Measurements from ENCODE around the gene CXCR5.

CXCR5 gene

GRCh38 chr11:118911113-118911879, 27.6 kb downstream of the CXCR5 start:
- Histone ChIP-seq H3K4me1 (ENCODE audit: control insufficient read depth, low read depth, low read length) (peaks cover 75% of the 10 kb centered on the region), H3K9me3 (ENCODE audit: control insufficient read depth, low read depth, low read length) (no peaks in the 10 kb centered on the region), H3K36me3 (ENCODE audit: control insufficient read depth, low read depth, low read length) (peaks cover 4% of the 10 kb centered on the region), H3K9ac (ENCODE audit: low read length) (peak overlapping the region; percentile 84), H3K4me3 (ENCODE audit: low read length) (peak overlapping the region; percentile 62), H3K27me3 (ENCODE audit: control insufficient read depth, insufficient read depth, low read length) (no peaks in the 10 kb centered on the region), H3K27ac (ENCODE audit: low read length) (peak overlapping the region; percentile 95)

GRCh38 chr11:118911880-118912741, 28.4 kb downstream of the CXCR5 start:
- H3K36me3 ChIP-seq (ENCODE audit: control insufficient read depth, low read depth, low read length), result no peaks in the 10 kb centered on the region
- H3K4me1 ChIP-seq (ENCODE audit: control insufficient read depth, low read depth, low read length), result peaks cover 83% of the 10 kb centered on the region
- no peaks in the 10 kb centered on the region for H3K27me3 ChIP-seq (ENCODE audit: control insufficient read depth, insufficient read depth, low read length)
- H3K9ac ChIP-seq (ENCODE audit: low read length), result peak overlapping the region; percentile 84
- H3K9me3 ChIP-seq (ENCODE audit: control insufficient read depth, low read depth, low read length), result no peaks in the 10 kb centered on the region
- peak overlapping the region; percentile 95 for H3K27ac ChIP-seq (ENCODE audit: low read length)
- peak overlapping the region; percentile 62 for H3K4me3 ChIP-seq (ENCODE audit: low read length)

GRCh38 chr11:118912742-118913410, 29.2 kb downstream of the CXCR5 start:
- H3K36me3 ChIP-seq (ENCODE audit: control insufficient read depth, low read depth, low read length), result no peaks in the 10 kb centered on the region
- peak overlapping the region; percentile 62 for H3K4me3 ChIP-seq (ENCODE audit: low read length)
- peak overlapping the region; percentile 95 for H3K27ac ChIP-seq (ENCODE audit: low read length)
- H3K9me3 ChIP-seq (ENCODE audit: control insufficient read depth, low read depth, low read length), result no peaks in the 10 kb centered on the region
- peaks cover 83% of the 10 kb centered on the region for H3K4me1 ChIP-seq (ENCODE audit: control insufficient read depth, low read depth, low read length)
- H3K9ac ChIP-seq (ENCODE audit: low read length), result peak overlapping the region; percentile 84
- H3K27me3 ChIP-seq (ENCODE audit: control insufficient read depth, insufficient read depth, low read length), result no peaks in the 10 kb centered on the region

- peak overlapping the region; percentile 62 for H3K4me3 ChIP-seq (ENCODE audit: low read length)
- H3K9me3 ChIP-seq (ENCODE audit: control insufficient read depth, low read depth, low read length), result no peaks in the 10 kb centered on the region
- H3K27ac ChIP-seq (ENCODE audit: low read length), result peak overlapping the region; percentile 27
- no peaks in the 10 kb centered on the region for H3K36me3 ChIP-seq (ENCODE audit: control insufficient read depth, low read depth, low read length)
- H3K27me3 ChIP-seq (ENCODE audit: control insufficient read depth, insufficient read depth, low read length), result no peaks in the 10 kb centered on the region
- peaks cover 83% of the 10 kb centered on the region for H3K4me1 ChIP-seq (ENCODE audit: control insufficient read depth, low read depth, low read length)
- no peak overlapping the region for H3K9ac ChIP-seq (ENCODE audit: low read length)
Observed at GRCh38 chr11:118913411-118914125, 29.9 kb downstream of the CXCR5 start.

GRCh38 chr11:118914178-118914918, 30.7 kb downstream of the CXCR5 start:
- H3K4me1 ChIP-seq (ENCODE audit: control insufficient read depth, low read depth, low read length), result peaks cover 81% of the 10 kb centered on the region
- H3K9me3 ChIP-seq (ENCODE audit: control insufficient read depth, low read depth, low read length), result no peaks in the 10 kb centered on the region
- no peak overlapping the region for H3K9ac ChIP-seq (ENCODE audit: low read length)
- H3K4me3 ChIP-seq (ENCODE audit: low read length), result no peak overlapping the region
- no peak overlapping the region for H3K27ac ChIP-seq (ENCODE audit: low read length)
- no peaks in the 10 kb centered on the region for H3K36me3 ChIP-seq (ENCODE audit: control insufficient read depth, low read depth, low read length)
- no peaks in the 10 kb centered on the region for H3K27me3 ChIP-seq (ENCODE audit: control insufficient read depth, insufficient read depth, low read length)

- no peaks in the 10 kb centered on the region for H3K36me3 ChIP-seq (ENCODE audit: control insufficient read depth, low read depth, low read length)
- no peak overlapping the region for H3K4me3 ChIP-seq (ENCODE audit: low read length)
- H3K4me1 ChIP-seq (ENCODE audit: control insufficient read depth, low read depth, low read length), result peaks cover 82% of the 10 kb centered on the region
- no peaks in the 10 kb centered on the region for H3K9me3 ChIP-seq (ENCODE audit: control insufficient read depth, low read depth, low read length)
- no peak overlapping the region for H3K27ac ChIP-seq (ENCODE audit: low read length)
- no peaks in the 10 kb centered on the region for H3K27me3 ChIP-seq (ENCODE audit: control insufficient read depth, insufficient read depth, low read length)
- H3K9ac ChIP-seq (ENCODE audit: low read length), result no peak overlapping the region
Observed at GRCh38 chr11:118914987-118915386, 31.3 kb downstream of the CXCR5 start.

GRCh38 chr11:118915396-118915795, 31.7 kb downstream of the CXCR5 start:
- Histone ChIP-seq H3K36me3 (ENCODE audit: control insufficient read depth, low read depth, low read length) (no peaks in the 10 kb centered on the region), H3K9ac (ENCODE audit: low read length) (no peak overlapping the region), H3K27ac (ENCODE audit: low read length) (no peak overlapping the region), H3K9me3 (ENCODE audit: control insufficient read depth, low read depth, low read length) (no peaks in the 10 kb centered on the region), H3K4me1 (ENCODE audit: control insufficient read depth, low read depth, low read length) (peaks cover 83% of the 10 kb centered on the region), H3K27me3 (ENCODE audit: control insufficient read depth, insufficient read depth, low read length) (no peaks in the 10 kb centered on the region), H3K4me3 (ENCODE audit: low read length) (no peak overlapping the region)

GRCh38 chr11:118915941-118916841, 32.5 kb downstream of the CXCR5 start:
- Histone ChIP-seq H3K27ac (ENCODE audit: low read length) (no peak overlapping the region), H3K27me3 (ENCODE audit: control insufficient read depth, insufficient read depth, low read length) (no peaks in the 10 kb centered on the region), H3K9ac (ENCODE audit: low read length) (no peak overlapping the region), H3K36me3 (ENCODE audit: control insufficient read depth, low read depth, low read length) (no peaks in the 10 kb centered on the region), H3K4me1 (ENCODE audit: control insufficient read depth, low read depth, low read length) (peaks cover 90% of the 10 kb centered on the region), H3K9me3 (ENCODE audit: control insufficient read depth, low read depth, low read length) (no peaks in the 10 kb centered on the region), H3K4me3 (ENCODE audit: low read length) (no peak overlapping the region)

- H3K36me3 ChIP-seq (ENCODE audit: control insufficient read depth, low read depth, low read length), result no peaks in the 10 kb centered on the region
- no peak overlapping the region for H3K27ac ChIP-seq (ENCODE audit: low read length)
- no peaks in the 10 kb centered on the region for H3K27me3 ChIP-seq (ENCODE audit: control insufficient read depth, insufficient read depth, low read length)
- H3K9ac ChIP-seq (ENCODE audit: low read length), result no peak overlapping the region
- no peaks in the 10 kb centered on the region for H3K9me3 ChIP-seq (ENCODE audit: control insufficient read depth, low read depth, low read length)
- H3K4me1 ChIP-seq (ENCODE audit: control insufficient read depth, low read depth, low read length), result peaks cover 90% of the 10 kb centered on the region
- H3K4me3 ChIP-seq (ENCODE audit: low read length), result peak overlapping the region; percentile 36
Observed at GRCh38 chr11:118916842-118917388, 33.2 kb downstream of the CXCR5 start.

Data from iPS-18a (cell line).